A549 (cell line): ENCODE results near the gene RAB11B. TPM values are rescaled to one million over a fixed set of nuclear protein-coding genes. Genes with fewer than 3 reads are reported as not detected.
"Not testable (repeated sequence)": the region's sequence is repeated elsewhere in the genome, so short reads cannot be mapped to it uniquely, and the experiment has no call there.

ENCODE experiments used
- ATAC-seq, 2 experiments: fragments of 200-7000 bp in 1 of 2; fragments of >200 bp in 1 of 2; cut with Nextera tagmentation in 1 of 2; cut with Tn5 transposase in 1 of 2; 3 replicates each; pipeline versions ENCODE4 v1.8.0 to v1.9.1; 2018 to 2020; ENCODE audit warnings: mild to moderate bottlenecking in 1 of 2, moderate library complexity in 1 of 2
- CTCF ChIA-PET: fragments of 300-600 bp; sonication (Branson Sonifier 250); formaldehyde crosslinking; extraction: SDS; loops from one replicate; lab custom pipeline; 2021; ENCODE audit warnings: antibody characterized with exemption, inconsistent platforms; lab: Yijun Ruan, JAX
- POLR2A ChIA-PET: fragments of 350-600 bp; formaldehyde crosslinking; extraction: SDS; loops from one replicate; lab custom pipeline; 2021; ENCODE audit warnings: antibody characterized with exemption, inconsistent platforms; lab: Yijun Ruan, JAX
- DNase-seq, 2 experiments: peaks; one replicate each; pipeline versions ENCODE4 v3.0.0 to v3.0.0-alpha.2; 2011 to 2016; ENCODE audit warnings: low read depth in 1 of 2, low spot score in 1 of 2
- FAIRE-seq: peaks from 2 replicates; lab custom pipeline; 2011; peaks lifted over from hg19 to GRCh38; lab: Jason Lieb, UNC
- H3K27ac ChIP-seq, 2 experiments: fragments of >200 bp; sonication (Bioruptor Twin); formaldehyde crosslinking; 3 replicates each; pipeline ENCODE4 v1.5.1; 2016 to 2017
- H3K4me1 ChIP-seq: fragments of >200 bp; sonication (Bioruptor Twin); formaldehyde crosslinking; 3 replicates; pipeline ENCODE4 v1.6.1; 2016
- H3K4me2 ChIP-seq: fragments of >200 bp; sonication (Bioruptor Twin); formaldehyde crosslinking; 3 replicates; pipeline ENCODE4 v1.6.1; 2016
- H3K4me3 ChIP-seq: fragments of >200 bp; sonication (Bioruptor Twin); formaldehyde crosslinking; 3 replicates; pipeline ENCODE4 v1.5.1; 2016
- H3K9me3 ChIP-seq: fragments of >200 bp; sonication (Bioruptor Twin); formaldehyde crosslinking; 3 replicates; pipeline ENCODE4 v1.6.1; 2016
- CBX2 ChIP-seq: fragments of 200-600 bp; sonication (generic); IDR thresholded peaks from 2 replicates; pipeline ENCODE4 v1.6.1; 2016; ENCODE audit warnings: low read depth, mild to moderate bottlenecking, borderline replicate concordance
- CBX8 ChIP-seq: fragments of 200-600 bp; sonication (generic); IDR thresholded peaks from 2 replicates; pipeline ENCODE4 v1.6.1; 2016
- CEBPB ChIP-seq, 2 experiments: fragments of >200 bp in 1 of 2; sonication (Bioruptor Twin) in 1 of 2; formaldehyde crosslinking in 1 of 2; IDR thresholded peaks; 2 replicates each; pipeline ENCODE4 v1.6.1; 2012 to 2016
- CHD2 ChIP-seq: fragments of 150-350 bp; IDR thresholded peaks from 2 replicates; pipeline ENCODE4 v1.6.1; 2014; ENCODE audit warnings: low read length; ENCODE audit not compliant: partially characterized antibody
- CHD4 ChIP-seq: fragments of 200-600 bp; sonication (generic); IDR thresholded peaks from 2 replicates; pipeline ENCODE4 v1.6.1; 2016; ENCODE audit warnings: antibody characterized with exemption, mild to moderate bottlenecking, borderline replicate concordance
- CTCF ChIP-seq: fragments of >200 bp; sonication (Bioruptor Twin); formaldehyde crosslinking; IDR thresholded peaks from 3 replicates; pipeline ENCODE4 v1.5.1; 2016
- ESRRA ChIP-seq: fragments of 150-350 bp; IDR thresholded peaks from 2 replicates; pipeline ENCODE4 v1.6.1; 2014; ENCODE audit warnings: mild to moderate bottlenecking, low read length, borderline replicate concordance
- FOSB ChIP-seq: fragments of 250-450 bp; sonication (Bioruptor Pico); IDR thresholded peaks from 2 replicates; pipeline ENCODE4 v1.5.0; 2020; ENCODE audit warnings: mild to moderate bottlenecking, moderate library complexity
- HDAC2 ChIP-seq: fragments of 200-600 bp; sonication (generic); IDR thresholded peaks from 2 replicates; pipeline ENCODE4 v1.6.1; 2016
- HES2 ChIP-seq: fragments of >200 bp; sonication (Bioruptor Twin); formaldehyde crosslinking; IDR thresholded peaks from 2 replicates; pipeline ENCODE4 v1.6.1; 2016
- KDM5A ChIP-seq: fragments of 200-600 bp; sonication (generic); IDR thresholded peaks from 2 replicates; pipeline ENCODE4 v1.6.1; 2016; ENCODE audit warnings: antibody characterized with exemption, mild to moderate bottlenecking
- MYC ChIP-seq: IDR thresholded peaks from 2 replicates; pipeline ENCODE4 v1.6.1; 2012; ENCODE audit warnings: mild to moderate bottlenecking, inconsistent platforms, low read length, improper control_type of control experiment, borderline replicate concordance
- PHF8 ChIP-seq: fragments of 200-600 bp; sonication (generic); IDR thresholded peaks from 2 replicates; pipeline ENCODE4 v1.6.1; 2016; ENCODE audit warnings: low read depth, mild to moderate bottlenecking, antibody characterized with exemption, moderate library complexity, borderline replicate concordance
- POLR2A ChIP-seq: IDR thresholded peaks from 2 replicates; pipeline ENCODE4 v1.6.1; 2012; ENCODE audit warnings: mild to moderate bottlenecking, low read length
- POLR2AphosphoS2 ChIP-seq: conservative IDR thresholded peaks from 2 replicates; pipeline ENCODE4 v1.6.1; 2012; ENCODE audit warnings: low read length, improper control_type of control experiment, inconsistent platforms
- RAD21 ChIP-seq, 2 experiments: fragments of >200 bp in 1 of 2; sonication (Bioruptor Twin) in 1 of 2; formaldehyde crosslinking in 1 of 2; IDR thresholded peaks in 1 of 2; conservative IDR thresholded peaks in 1 of 2; 2 replicates in 1 of 2; 3 replicates in 1 of 2; pipeline ENCODE4 v1.6.1; 2012 to 2018; ENCODE audit warnings: inconsistent platforms in 1 of 2
- RNF2 ChIP-seq: fragments of 200-600 bp; sonication (generic); IDR thresholded peaks from 2 replicates; pipeline ENCODE4 v1.6.1; 2016; ENCODE audit warnings: low read depth, mild to moderate bottlenecking, antibody characterized with exemption, moderate library complexity, borderline replicate concordance
- SMC3 ChIP-seq: fragments of >200 bp; sonication (Bioruptor Twin); formaldehyde crosslinking; IDR thresholded peaks from 3 replicates; pipeline ENCODE4 v1.6.1; 2018; ENCODE audit warnings: inconsistent platforms
- SREBF2 ChIP-seq: fragments of 450-650 bp; IDR thresholded peaks from 2 replicates; pipeline ENCODE4 v1.6.1; 2014; ENCODE audit warnings: mild to moderate bottlenecking, moderate library complexity
- TP53 ChIP-seq: fragments of 250-450 bp; sonication (Bioruptor Pico); IDR thresholded peaks from 2 replicates; pipeline ENCODE4 v1.5.0; 2021; ENCODE audit warnings: mild to moderate bottlenecking, moderate library complexity
- WGBS: methylation state at CpG from one replicate; pipeline ENCODE4 v1.1.6; 2017; ENCODE audit errors: missing lambda C conversion rate; 5-methylcytosine and 5-hydroxymethylcytosine counted together
- polyA plus RNA-seq, 4 experiments: library from polyadenylated mRNA; depleted of rRNA in 3 of 4; stranded (reverse); fragments of >200 nt; fragmentation: RNase III in 1 of 4; extraction: RNeasy Plus Mini Kit Qiagen cat#74134 plus additional on column Dnase treatment in 1 of 4; gene quantifications; 2 replicates in 3 of 4; 3 replicates in 1 of 4; pipeline ENCODE4 v1.2.3, GENCODE V29; 2011 to 2017
- TF ChIP-seq, protein P1 (sequence below): fragments of 450-650 bp; IDR thresholded peaks from 2 replicates; pipeline ENCODE4 v1.6.1; 2014; ENCODE audit warnings: antibody characterized with exemption
- TF ChIP-seq, protein P2 (sequence below): IDR thresholded peaks from 2 replicates; pipeline ENCODE4 v1.6.1; 2012; ENCODE audit warnings: low read depth, borderline replicate concordance
- TF ChIP-seq, protein P3 (sequence below): fragments of 200-600 bp; sonication (generic); IDR thresholded peaks from 2 replicates; pipeline ENCODE4 v1.6.1; 2016; ENCODE audit warnings: antibody characterized with exemption, mild to moderate bottlenecking, moderate library complexity

RAB11B gene
- polyA plus RNA-seq, 2 of the 4 experiments (the other 2 are of a cell fraction), result 22.3 to 93.7 TPM

DNA sequence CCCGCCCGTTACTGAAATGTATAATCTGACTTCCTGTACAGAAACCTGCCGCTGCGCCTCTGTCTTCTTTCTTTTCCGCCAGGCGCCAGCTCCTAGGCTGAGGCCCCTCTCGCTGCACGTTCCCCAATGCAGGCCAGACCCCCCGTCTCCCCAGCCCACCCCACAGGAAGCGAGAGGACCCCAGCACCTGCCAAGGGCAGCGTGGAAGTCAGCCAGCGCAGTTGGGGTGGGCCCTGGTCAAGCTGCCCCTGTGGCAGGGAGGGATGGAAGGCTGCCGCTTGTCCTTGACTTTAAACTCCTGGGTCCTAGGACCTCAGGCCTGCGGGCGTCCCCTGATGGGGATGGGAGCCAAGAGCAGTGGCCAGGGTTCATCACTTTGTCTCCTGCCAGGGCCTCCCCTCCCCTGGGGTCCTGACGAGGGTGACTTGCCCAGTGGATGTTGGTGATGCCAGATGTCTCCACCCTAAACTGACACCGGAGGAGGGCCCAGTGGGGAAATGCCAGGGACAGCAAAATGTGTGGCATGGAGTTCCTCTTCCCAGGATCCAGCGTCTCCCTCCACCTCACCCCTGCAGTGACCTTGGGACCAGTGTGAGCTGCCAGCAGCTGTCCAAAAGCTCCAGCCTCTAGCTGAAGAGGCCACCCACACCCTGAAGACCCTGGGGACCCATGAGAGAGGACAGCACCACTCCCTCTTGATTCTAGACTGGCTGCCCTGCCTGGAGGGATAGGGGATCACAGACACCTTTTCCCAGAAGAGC is 14.4 kb downstream of the RAB11B start:
- CTCF ChIA-PET, result interaction anchor here (0.9 to 2.2 kb wide), 7 partner anchors 8 to 50 kb away, joined by 3 to 15 read pairs (median 5); partner anchors contain the start of gene MARCHF2
- H3K4me1 ChIP-seq, result no peaks in the 10 kb centered on the region
- POLR2A ChIA-PET, result interaction anchor here (1.2 kb wide), 1 partner anchor 14 kb away, joined by 6 read pairs; the partner anchor contains the start of gene RAB11B
- no peak overlapping the region for H3K4me2 ChIP-seq
- no peak for DNase-seq
- FAIRE-seq, result no peak
- no peak overlapping the region for H3K4me3 ChIP-seq
- ATAC-seq, result no peak
- H3K9me3 ChIP-seq, result no peaks in the 10 kb centered on the region
- WGBS, result 92% methylated on average over 10 of the region's 18 CpGs
- no peak overlapping the region for H3K27ac ChIP-seq
- TF ChIP-seq SREBF2, result no peak
- no peak for TF ChIP-seq HDAC2

DNA sequence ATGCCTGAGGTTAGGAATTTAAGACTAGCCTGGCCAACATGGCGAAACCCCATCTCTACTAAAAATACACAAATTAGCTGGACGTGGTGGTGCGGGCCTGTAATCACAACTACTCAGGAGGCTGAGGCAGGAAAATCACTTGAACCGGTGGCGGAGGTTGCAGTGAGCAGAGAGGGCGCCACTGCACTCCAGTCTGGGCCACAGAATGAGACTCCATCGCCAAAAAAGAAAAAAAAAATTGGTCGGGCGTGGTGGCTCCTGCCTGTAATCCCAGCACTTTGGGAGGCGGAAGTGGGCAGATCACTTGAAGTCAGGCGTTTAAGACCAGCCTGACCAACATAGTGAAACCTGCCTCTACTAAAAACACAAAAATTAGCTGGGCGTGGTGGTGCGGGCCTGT is 20.6 kb downstream of the RAB11B start:
- CTCF ChIA-PET, result interaction anchor here (1.1 to 3.2 kb wide), 3 partner anchors 51 to 169 kb away, joined by 3 to 13 read pairs (median 3); no protein-coding TSS in a partner anchor
- DNase-seq, H3K4me2 ChIP-seq, H3K27ac ChIP-seq, H3K4me1 ChIP-seq, ATAC-seq, H3K4me3 ChIP-seq, FAIRE-seq, H3K9me3 ChIP-seq: not testable (repeated sequence)
- POLR2A ChIA-PET, result interaction anchor here (2.7 kb wide), 1 partner anchor 103 kb away, joined by 11 read pairs; the partner anchor contains the start of gene ZNF414
- 91% methylated on average over 13 of the region's 13 CpGs for WGBS

DNA sequence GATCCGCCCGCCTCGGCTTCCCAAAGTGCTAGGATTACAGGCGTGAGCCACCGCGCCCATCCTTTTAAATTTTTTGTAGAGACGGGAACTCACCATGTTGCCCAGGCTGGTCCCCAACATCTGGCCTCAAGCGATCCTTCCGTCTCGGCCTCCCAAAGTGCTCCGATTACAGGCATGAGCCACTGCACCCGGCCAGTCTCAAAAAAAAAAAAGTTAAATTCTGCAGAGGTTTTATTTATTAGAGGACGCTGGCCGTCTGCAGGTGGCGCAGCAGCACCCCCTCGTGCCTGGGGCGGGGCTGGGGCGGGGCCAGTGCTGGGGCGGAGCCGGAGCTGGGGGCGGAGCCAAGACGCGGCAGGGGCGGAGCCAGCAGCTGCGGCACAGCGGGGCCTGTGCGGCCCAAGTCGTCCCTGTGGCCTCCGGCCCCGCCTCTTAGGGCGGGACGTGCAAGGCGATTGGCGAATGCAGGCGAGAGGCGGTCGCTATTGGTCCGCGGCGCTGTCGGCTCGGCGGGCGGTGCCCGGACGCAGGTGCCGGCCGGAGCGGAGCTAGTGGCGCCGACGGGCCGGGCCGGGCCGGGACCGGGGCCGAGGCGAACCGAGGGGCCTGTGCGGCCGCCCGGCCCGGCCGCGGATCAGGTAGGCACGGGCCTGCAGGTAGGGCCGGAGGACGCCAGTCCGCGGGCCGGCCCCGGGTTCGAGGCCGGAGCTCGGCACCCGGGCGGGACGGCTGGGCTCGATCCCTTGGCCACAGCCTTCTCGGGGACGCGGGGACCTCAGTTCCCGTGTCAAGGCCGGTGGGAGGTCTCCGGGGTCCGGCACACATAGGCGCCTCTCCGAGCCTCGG is 22.8 kb downstream of the RAB11B start, which contains the start of gene MARCHF2:
Gene MARCHF2 (plus strand): TSS at position 523 of the 846 bp plus-strand sequence. CDS start 8,536 bp downstream, outside the sequence.
- DNase-seq (peak; percentile 66 to 96), FAIRE-seq (no peak), ATAC-seq (peak; percentile 99)
- Histone ChIP-seq H3K9me3 (no peaks in the 10 kb centered on the region), H3K4me3 (peak within 1 kb of the TSS; percentile 92), H3K27ac (peak within 1 kb of the TSS; percentile 89 to 91), H3K4me1 (peaks cover 4% of the 10 kb centered on the region; the same call in 1 of the 3 replicates), H3K4me2 (peak within 1 kb of the TSS; percentile 96)
- ChIA-PET POLR2A (interaction anchor here (0.8 to 2.7 kb wide), 8 partner anchors 8 to 101 kb away, joined by 3 to 35 read pairs (median 5); partner anchors contain the start of genes HNRNPM, RAB11B and ZNF414), CTCF (interaction anchor here (0.8 to 3.2 kb wide), 17 partner anchors 8 to 93 kb away, joined by 3 to 19 read pairs (median 5); no protein-coding TSS in a partner anchor)
- 2% methylated on average over 7 of the region's 89 CpGs for WGBS
- TF ChIP-seq FOSB (CRISPR knock-in tag), result no peak
- no peak for TF ChIP-seq KDM5A
- TF ChIP-seq SMC3, result peak; percentile 79
- peak; percentile 30; the same call in 1 of the 2 replicates for TF ChIP-seq POLR2A
- TF ChIP-seq PHF8, result peak; percentile 16; the same call in 1 of the 2 replicates
- no peak for TF ChIP-seq ESRRA
- no peak for TF ChIP-seq CHD4
- TF ChIP-seq CTCF, result peak; percentile 60
- TF ChIP-seq POLR2AphosphoS2, result no peak
- no peak for TF ChIP-seq RNF2
- TF ChIP-seq, protein P1, sequence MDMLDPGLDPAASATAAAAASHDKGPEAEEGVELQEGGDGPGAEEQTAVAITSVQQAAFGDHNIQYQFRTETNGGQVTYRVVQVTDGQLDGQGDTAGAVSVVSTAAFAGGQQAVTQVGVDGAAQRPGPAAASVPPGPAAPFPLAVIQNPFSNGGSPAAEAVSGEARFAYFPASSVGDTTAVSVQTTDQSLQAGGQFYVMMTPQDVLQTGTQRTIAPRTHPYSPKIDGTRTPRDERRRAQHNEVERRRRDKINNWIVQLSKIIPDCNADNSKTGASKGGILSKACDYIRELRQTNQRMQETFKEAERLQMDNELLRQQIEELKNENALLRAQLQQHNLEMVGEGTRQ, result no peak
- no peak for TF ChIP-seq CHD2
- TF ChIP-seq MYC, result no peak
- TF ChIP-seq RAD21 (conservative IDR thresholded peaks at IDR 0.05 in 1 of 2, IDR thresholded peaks at IDR 0.05 in 1 of 2), result peak; percentile 53 to 66
- TF ChIP-seq CBX8, result no peak
- TF ChIP-seq TP53, result no peak
- TF ChIP-seq CBX2, result no peak
- TF ChIP-seq, protein P2, sequence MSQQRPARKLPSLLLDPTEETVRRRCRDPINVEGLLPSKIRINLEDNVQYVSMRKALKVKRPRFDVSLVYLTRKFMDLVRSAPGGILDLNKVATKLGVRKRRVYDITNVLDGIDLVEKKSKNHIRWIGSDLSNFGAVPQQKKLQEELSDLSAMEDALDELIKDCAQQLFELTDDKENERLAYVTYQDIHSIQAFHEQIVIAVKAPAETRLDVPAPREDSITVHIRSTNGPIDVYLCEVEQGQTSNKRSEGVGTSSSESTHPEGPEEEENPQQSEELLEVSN, result no peak
- TF ChIP-seq CEBPB (IDR thresholded peaks at IDR 0.05), result no peak
- no peak for TF ChIP-seq HES2
- TF ChIP-seq, protein P3, sequence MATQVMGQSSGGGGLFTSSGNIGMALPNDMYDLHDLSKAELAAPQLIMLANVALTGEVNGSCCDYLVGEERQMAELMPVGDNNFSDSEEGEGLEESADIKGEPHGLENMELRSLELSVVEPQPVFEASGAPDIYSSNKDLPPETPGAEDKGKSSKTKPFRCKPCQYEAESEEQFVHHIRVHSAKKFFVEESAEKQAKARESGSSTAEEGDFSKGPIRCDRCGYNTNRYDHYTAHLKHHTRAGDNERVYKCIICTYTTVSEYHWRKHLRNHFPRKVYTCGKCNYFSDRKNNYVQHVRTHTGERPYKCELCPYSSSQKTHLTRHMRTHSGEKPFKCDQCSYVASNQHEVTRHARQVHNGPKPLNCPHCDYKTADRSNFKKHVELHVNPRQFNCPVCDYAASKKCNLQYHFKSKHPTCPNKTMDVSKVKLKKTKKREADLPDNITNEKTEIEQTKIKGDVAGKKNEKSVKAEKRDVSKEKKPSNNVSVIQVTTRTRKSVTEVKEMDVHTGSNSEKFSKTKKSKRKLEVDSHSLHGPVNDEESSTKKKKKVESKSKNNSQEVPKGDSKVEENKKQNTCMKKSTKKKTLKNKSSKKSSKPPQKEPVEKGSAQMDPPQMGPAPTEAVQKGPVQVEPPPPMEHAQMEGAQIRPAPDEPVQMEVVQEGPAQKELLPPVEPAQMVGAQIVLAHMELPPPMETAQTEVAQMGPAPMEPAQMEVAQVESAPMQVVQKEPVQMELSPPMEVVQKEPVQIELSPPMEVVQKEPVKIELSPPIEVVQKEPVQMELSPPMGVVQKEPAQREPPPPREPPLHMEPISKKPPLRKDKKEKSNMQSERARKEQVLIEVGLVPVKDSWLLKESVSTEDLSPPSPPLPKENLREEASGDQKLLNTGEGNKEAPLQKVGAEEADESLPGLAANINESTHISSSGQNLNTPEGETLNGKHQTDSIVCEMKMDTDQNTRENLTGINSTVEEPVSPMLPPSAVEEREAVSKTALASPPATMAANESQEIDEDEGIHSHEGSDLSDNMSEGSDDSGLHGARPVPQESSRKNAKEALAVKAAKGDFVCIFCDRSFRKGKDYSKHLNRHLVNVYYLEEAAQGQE, result no peak
